Measurements from ENCODE around the gene ITPR3.

The ITPR3 gene

DNA sequence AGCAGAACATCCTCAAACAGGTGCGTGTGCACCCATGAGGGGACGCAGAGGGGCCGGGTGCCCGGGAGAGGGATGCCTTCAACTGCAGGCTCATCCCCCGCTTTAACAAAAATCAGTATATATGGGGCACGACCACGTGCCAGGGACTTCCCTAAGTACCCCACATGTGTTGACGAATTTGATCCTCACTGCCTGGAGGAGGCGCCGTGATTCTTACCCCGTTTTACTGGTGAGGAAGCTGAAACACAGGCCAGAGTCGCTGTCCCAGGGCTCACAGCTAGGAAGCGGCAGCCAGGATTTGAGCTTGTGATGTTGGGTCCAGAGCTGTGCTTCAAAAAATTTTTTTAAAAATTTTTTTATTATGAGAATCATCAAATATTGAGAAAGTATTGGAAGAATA is 44.8 kb downstream of the ITPR3 start:
- in situ Hi-C loops (cut with HindIII; ENCODE audit: low sequenced_read_pairs): no loop called here
- TF ChIP-seq, protein P1, sequence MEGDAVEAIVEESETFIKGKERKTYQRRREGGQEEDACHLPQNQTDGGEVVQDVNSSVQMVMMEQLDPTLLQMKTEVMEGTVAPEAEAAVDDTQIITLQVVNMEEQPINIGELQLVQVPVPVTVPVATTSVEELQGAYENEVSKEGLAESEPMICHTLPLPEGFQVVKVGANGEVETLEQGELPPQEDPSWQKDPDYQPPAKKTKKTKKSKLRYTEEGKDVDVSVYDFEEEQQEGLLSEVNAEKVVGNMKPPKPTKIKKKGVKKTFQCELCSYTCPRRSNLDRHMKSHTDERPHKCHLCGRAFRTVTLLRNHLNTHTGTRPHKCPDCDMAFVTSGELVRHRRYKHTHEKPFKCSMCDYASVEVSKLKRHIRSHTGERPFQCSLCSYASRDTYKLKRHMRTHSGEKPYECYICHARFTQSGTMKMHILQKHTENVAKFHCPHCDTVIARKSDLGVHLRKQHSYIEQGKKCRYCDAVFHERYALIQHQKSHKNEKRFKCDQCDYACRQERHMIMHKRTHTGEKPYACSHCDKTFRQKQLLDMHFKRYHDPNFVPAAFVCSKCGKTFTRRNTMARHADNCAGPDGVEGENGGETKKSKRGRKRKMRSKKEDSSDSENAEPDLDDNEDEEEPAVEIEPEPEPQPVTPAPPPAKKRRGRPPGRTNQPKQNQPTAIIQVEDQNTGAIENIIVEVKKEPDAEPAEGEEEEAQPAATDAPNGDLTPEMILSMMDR (IDR thresholded peaks at IDR 0.05; ENCODE audit: low read depth, low read length): no peak
- no peak overlapping the region for H3K4me3 ChIP-seq (ENCODE audit: low read depth, low read length)
- DNase-seq (ENCODE audit: low read depth, low spot score): no peak

DNA sequence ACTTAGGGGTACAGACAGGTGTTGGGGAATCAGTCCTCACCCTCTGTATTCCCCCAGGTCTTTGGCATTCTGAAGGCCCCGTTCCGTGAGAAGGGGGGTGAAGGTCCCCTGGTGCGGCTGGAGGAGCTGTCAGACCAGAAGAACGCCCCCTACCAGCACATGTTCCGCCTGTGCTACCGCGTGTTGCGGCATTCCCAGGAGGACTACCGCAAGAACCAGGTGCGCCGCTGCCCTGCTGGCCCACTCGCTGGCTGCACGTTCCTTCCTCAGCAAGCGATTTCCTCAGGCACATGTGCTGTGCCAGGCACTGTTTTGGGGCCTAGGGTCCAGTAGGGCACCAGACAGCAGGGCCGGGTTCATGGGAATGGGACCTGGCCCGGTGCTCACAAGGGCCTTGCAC is 46.0 kb downstream of the ITPR3 start:
- TF ChIP-seq, protein P1 (IDR thresholded peaks at IDR 0.05; ENCODE audit: low read depth, low read length): no peak
- DNase-seq (ENCODE audit: low read depth, low spot score): no peak
- H3K4me3 ChIP-seq (ENCODE audit: low read depth, low read length): no peak overlapping the region
- in situ Hi-C loops (cut with HindIII; ENCODE audit: low sequenced_read_pairs): no loop called here

DNA sequence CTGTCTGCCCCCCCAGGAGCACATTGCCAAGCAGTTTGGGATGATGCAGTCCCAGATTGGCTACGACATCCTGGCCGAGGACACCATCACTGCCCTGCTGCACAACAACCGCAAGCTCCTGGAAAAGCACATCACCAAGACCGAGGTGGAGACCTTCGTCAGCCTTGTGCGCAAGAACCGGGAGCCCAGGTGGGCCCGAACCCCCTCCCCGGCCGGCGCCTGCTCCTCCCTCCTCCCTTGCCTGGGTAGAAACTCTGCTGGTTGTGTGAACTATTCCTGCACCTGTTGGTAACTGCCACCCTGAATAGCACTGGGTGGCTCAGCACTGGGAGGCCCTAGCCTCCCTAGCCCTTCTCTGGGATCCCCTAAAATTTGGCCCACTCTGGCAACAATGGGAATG is 46.7 kb downstream of the ITPR3 start:
- TF ChIP-seq, protein P1 (IDR thresholded peaks at IDR 0.05; ENCODE audit: low read depth, low read length): no peak
- no peak for DNase-seq (ENCODE audit: low read depth, low spot score)
- in situ Hi-C loops (cut with HindIII; ENCODE audit: low sequenced_read_pairs): no loop called here
- no peak overlapping the region for H3K4me3 ChIP-seq (ENCODE audit: low read depth, low read length)

DNA sequence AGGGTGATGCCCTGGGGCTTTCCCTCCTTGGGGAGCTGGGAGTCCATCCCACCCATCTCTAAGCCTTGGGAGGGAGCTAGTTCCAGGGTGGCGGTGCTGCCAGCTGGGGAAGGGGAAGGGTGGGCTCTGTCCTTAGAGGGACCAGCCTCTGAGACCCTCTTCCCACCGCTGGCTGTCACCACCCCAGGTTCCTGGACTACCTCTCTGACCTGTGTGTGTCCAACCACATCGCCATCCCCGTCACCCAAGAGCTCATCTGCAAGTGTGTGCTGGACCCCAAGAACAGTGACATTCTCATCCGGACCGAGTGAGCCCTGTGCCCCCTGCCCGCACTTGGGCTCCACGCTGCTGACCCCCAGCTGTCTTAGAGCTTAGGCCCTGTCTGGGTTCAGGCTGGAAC is 47.2 kb downstream of the ITPR3 start:
- in situ Hi-C loops (cut with HindIII; ENCODE audit: low sequenced_read_pairs): no loop called here
- no peak for DNase-seq (ENCODE audit: low read depth, low spot score)
- TF ChIP-seq, protein P1 (IDR thresholded peaks at IDR 0.05; ENCODE audit: low read depth, low read length): no peak
- no peak overlapping the region for H3K4me3 ChIP-seq (ENCODE audit: low read depth, low read length)

DNA sequence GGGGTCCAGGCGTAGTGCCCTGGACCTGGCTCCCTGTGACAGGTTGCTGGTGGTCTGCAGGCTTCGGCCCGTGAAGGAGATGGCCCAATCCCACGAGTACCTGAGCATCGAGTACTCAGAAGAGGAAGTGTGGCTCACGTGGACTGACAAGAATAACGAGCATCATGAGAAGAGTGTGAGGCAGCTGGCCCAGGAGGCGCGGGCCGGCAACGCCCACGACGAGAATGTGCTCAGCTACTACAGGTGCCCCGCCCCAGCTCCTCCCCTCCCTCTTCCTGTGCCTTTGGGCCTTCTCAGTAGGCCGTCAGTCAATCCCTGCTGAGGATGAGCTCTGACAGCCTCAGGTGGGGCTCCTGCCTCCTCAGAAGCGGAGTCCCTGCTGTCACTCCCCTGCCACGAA is 47.8 kb downstream of the ITPR3 start:
- in situ Hi-C loops (cut with HindIII; ENCODE audit: low sequenced_read_pairs): no loop called here
- no peak overlapping the region for H3K4me3 ChIP-seq (ENCODE audit: low read depth, low read length)
- no peak for DNase-seq (ENCODE audit: low read depth, low spot score)
- TF ChIP-seq, protein P1 (IDR thresholded peaks at IDR 0.05; ENCODE audit: low read depth, low read length): no peak

DNA sequence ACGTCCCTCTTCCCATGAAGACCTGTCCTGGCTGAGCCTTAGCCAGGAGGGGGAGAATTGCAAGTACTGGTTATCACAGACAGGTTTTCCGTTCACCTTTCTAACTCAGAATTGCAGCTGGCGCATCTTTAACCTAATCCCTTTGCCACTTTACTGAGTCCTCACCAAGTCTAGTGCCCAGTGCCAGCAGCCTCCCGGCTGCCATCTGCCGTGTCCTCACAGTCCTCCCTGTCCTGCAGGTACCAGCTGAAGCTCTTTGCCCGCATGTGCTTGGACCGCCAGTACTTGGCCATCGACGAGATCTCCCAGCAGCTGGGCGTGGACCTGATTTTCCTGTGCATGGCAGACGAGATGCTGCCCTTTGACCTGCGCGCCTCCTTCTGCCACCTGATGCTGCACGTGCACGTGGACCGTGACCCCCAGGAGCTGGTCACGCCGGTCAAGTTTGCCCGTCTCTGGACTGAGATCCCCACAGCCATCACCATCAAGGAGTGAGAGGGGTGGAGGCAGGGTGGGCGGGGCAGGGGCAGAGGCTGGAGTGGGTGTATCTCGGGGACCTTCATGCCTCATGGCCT is 49.1 kb downstream of the ITPR3 start:
- no peak for DNase-seq (ENCODE audit: low read depth, low spot score)
- H3K4me3 ChIP-seq (ENCODE audit: low read depth, low read length): no peak overlapping the region
- TF ChIP-seq, protein P1 (IDR thresholded peaks at IDR 0.05; ENCODE audit: low read depth, low read length): no peak
- in situ Hi-C loops (cut with HindIII; ENCODE audit: low sequenced_read_pairs): no loop called here

Data from astrocyte of the spinal cord (primary cell).